Amygdala (tissue), 56 donors: Measurements from ENCODE around the gene TTLL11.
"Not testable (repeated sequence)": the region's sequence is repeated elsewhere in the genome, so short reads cannot be mapped to it uniquely, and the experiment has no call there.

ENCODE experiments used
- DNase-seq, 56 donors: peaks; one replicate each; lab custom pipeline; 2025; lab: John Stamatoyannopoulos, UW

The TTLL11 gene

GRCh38 chr9:121894380-121894779, 198.7 kb downstream of the TTLL11 start:
- not testable (repeated sequence) for DNase-seq

- no peak for DNase-seq
Measured at GRCh38 chr9:121893786-121894185, 199.3 kb downstream of the TTLL11 start.

GRCh38 chr9:121892706-121893105, 200.4 kb downstream of the TTLL11 start:
- DNase-seq = no peak

- DNase-seq = no peak
Measured at GRCh38 chr9:121890746-121891145, 202.4 kb downstream of the TTLL11 start.

- DNase-seq = no peak
Measured at GRCh38 chr9:121889990-121890563, 203.0 kb downstream of the TTLL11 start.

- DNase-seq = peak in 2 of 56 donors; percentile 14 to 31
Measured at GRCh38 chr9:121888438-121888775, 204.7 kb downstream of the TTLL11 start.

GRCh38 chr9:121887553-121888437, 205.3 kb downstream of the TTLL11 start:
- no peak for DNase-seq

- DNase-seq = no peak
Measured at GRCh38 chr9:121886759-121887485, 206.2 kb downstream of the TTLL11 start.

GRCh38 chr9:121885345-121885901, 207.7 kb downstream of the TTLL11 start:
- no peak for DNase-seq

GRCh38 chr9:121884057-121884541, 209.0 kb downstream of the TTLL11 start:
- DNase-seq = peak in 40 of 56 donors; percentile 9 to 80 (median 38)

GRCh38 chr9:121883281-121884056, 209.6 kb downstream of the TTLL11 start:
- DNase-seq = no peak

GRCh38 chr9:121881920-121882500, 211.1 kb downstream of the TTLL11 start:
- DNase-seq = no peak

GRCh38 chr9:121880343-121880898, 212.7 kb downstream of the TTLL11 start:
- no peak for DNase-seq

- DNase-seq = no peak
Measured at GRCh38 chr9:121878271-121878822, 214.8 kb downstream of the TTLL11 start.

GRCh38 chr9:121876658-121877271, 216.3 kb downstream of the TTLL11 start:
- DNase-seq = no peak

GRCh38 chr9:121876255-121876654, 216.9 kb downstream of the TTLL11 start:
- DNase-seq = no peak

GRCh38 chr9:121874524-121874923, 218.6 kb downstream of the TTLL11 start:
- no peak for DNase-seq

GRCh38 chr9:121871431-121872025, 221.6 kb downstream of the TTLL11 start:
- no peak for DNase-seq
